ENCODE results near the gene LRCH1. TPM values are rescaled to one million over a fixed set of nuclear protein-coding genes. Genes with fewer than 3 reads are reported as not detected.

LRCH1 gene
- total RNA-seq, 6 experiments from 2014 or later, result 11.3 to 13.9 (median 12.5) TPM

DNA sequence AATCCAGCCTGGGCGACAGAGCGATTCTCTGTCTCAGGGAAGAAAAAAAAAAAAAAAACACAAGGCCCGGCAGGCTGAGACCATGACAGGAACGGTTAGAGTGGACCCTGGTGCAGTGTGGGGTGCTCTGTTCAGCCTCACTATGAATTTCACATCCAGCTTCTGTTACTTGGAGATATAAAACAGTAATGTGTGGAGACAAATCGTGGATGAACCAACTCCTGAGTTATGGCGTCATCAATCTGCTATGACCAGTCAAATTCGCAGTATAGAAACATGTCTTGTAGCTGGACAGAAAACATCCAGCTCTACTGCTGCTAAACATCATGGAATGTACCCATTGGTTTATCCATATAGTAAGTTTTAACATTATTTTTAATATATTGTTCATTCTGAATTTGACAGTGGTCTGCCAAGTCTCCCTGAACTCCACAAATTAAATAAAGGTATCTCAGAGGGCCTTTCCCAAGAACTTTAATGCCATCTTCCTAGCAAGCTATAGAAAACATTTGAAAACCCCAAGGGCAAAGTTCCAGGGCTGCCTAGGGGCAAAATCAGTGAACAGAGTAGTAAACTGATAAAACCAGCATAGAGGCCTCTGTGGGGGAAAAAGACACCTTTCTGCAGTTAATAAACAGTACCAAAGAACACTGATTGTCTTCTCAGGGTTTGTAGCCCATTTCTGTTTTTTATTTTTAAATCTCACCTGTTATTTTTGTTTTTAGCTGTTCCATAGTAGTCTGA, 75.8 kb downstream of the LRCH1 start:
- Mint-ChIP-seq H3K36me3 (ENCODE audit: low read depth) (peaks cover 9% of the 10 kb centered on the region), H3K27me3 (ENCODE audit: insufficient read depth) (no peaks in the 10 kb centered on the region; the same call in 1 of the 2 replicates), H3K9me3 (no peaks in the 10 kb centered on the region), H3K27ac (no peak overlapping the region), H3K4me3 (no peak overlapping the region), H3K4me1 (ENCODE audit: low read depth) (peaks cover 64% of the 10 kb centered on the region)
- TF ChIP-seq, protein P1, sequence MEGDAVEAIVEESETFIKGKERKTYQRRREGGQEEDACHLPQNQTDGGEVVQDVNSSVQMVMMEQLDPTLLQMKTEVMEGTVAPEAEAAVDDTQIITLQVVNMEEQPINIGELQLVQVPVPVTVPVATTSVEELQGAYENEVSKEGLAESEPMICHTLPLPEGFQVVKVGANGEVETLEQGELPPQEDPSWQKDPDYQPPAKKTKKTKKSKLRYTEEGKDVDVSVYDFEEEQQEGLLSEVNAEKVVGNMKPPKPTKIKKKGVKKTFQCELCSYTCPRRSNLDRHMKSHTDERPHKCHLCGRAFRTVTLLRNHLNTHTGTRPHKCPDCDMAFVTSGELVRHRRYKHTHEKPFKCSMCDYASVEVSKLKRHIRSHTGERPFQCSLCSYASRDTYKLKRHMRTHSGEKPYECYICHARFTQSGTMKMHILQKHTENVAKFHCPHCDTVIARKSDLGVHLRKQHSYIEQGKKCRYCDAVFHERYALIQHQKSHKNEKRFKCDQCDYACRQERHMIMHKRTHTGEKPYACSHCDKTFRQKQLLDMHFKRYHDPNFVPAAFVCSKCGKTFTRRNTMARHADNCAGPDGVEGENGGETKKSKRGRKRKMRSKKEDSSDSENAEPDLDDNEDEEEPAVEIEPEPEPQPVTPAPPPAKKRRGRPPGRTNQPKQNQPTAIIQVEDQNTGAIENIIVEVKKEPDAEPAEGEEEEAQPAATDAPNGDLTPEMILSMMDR (IDR thresholded peaks at IDR 0.05), result no peak
- DNase-seq, result no peak

DNA sequence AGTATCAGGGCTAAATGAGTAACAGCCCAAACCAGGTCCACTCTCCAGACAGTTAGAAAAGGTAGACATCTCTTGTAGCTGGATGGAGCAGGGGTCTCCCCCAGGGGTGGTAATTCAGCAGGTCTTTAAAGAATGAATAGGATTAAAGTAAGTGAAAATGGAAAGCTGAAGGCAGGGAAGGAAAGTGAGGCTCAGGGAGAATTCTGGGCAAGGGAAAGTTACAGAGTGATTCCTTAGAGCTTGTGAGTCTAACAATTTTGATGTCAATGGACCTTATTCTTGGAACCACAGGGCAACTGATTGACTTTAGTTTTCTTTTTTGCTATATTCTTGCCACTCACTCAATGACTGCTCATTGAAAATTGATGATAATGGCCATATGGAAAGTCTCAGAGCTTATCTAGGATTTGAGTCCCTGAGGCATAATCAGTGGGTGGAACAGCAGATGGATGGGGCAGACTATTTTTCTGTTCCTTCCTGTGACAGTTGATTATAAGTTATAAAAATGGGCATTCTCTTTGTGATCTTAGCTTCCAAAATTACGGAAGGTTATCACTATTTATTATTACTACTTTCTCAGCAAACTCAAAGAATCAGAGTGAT, 76.9 kb downstream of the LRCH1 start:
- Mint-ChIP-seq H3K9me3 (no peaks in the 10 kb centered on the region), H3K36me3 (ENCODE audit: low read depth) (peaks cover 15% of the 10 kb centered on the region), H3K4me1 (ENCODE audit: low read depth) (peaks cover 74% of the 10 kb centered on the region), H3K27ac (no peak overlapping the region), H3K27me3 (ENCODE audit: insufficient read depth) (no peaks in the 10 kb centered on the region; the same call in 1 of the 2 replicates), H3K4me3 (no peak overlapping the region)
- TF ChIP-seq, protein P1 (IDR thresholded peaks at IDR 0.05), result no peak
- no peak for DNase-seq

DNA sequence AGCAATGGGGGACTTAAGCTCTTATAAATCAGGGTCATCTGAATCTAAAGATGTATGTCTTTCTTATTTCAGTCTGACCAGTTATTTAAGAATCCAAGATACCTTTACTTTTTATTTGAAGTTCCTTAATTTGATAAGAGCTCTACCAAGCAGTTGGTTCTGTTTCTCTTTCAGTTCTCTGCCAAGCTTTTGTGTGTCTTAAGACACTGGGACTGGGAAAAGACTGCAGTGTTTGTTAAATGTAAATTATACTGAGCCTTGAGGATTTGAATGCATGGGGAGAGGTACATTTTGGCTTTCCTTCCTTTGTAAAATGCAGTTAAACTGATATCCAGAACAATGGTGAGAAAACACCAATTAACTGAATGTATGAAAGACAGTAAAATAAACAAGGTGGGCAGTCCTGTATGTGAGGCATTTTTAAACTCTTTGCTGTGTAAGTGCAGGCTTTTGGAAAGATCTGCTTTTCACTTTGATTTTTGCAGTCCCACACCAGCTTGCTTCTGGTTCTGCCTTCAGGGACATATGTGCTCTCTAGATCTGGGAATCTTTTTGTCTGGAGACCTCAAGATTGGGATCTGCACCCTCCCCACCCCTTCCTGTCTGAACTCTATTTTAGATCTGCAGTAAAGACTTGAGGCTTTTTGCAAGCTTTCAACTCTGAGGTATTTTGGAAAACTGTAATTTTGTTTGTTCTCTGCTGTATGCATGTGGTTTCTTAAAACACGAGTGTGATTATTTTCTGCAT, 77.6 kb downstream of the LRCH1 start:
- Mint-ChIP-seq H3K36me3 (ENCODE audit: low read depth) (peaks cover 15% of the 10 kb centered on the region), H3K27ac (0 out of 2 replicates have a peak overlapping the region, but pooled peaks have one; percentile 24), H3K27me3 (ENCODE audit: insufficient read depth) (no peaks in the 10 kb centered on the region; the same call in 1 of the 2 replicates), H3K4me1 (ENCODE audit: low read depth) (peaks cover 74% of the 10 kb centered on the region), H3K4me3 (no peak overlapping the region), H3K9me3 (no peaks in the 10 kb centered on the region)
- TF ChIP-seq, protein P1 (IDR thresholded peaks at IDR 0.05), result no peak
- DNase-seq, result no peak

DNA sequence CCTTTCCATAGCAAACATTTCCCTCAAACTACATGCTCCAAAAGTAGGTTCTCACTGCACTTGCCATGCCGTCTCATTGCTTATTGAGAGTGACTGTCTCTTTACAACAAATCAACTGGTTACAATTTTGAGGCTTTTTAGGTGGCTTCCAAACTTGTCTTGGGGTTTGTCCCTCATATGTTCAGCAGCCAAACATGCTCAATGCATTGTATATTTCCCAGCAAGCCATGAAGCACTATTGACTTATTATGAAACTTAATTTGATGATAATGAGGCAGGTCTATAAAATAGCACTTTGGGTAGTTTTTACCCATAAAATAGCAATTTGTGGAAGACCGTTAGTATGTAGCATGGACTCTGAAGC, 78.2 kb downstream of the LRCH1 start:
- TF ChIP-seq, protein P1 (IDR thresholded peaks at IDR 0.05), result no peak
- Mint-ChIP-seq H3K9me3 (no peaks in the 10 kb centered on the region), H3K36me3 (ENCODE audit: low read depth) (peaks cover 15% of the 10 kb centered on the region), H3K27ac (no peak overlapping the region), H3K4me1 (ENCODE audit: low read depth) (peaks cover 74% of the 10 kb centered on the region), H3K4me3 (no peak overlapping the region), H3K27me3 (ENCODE audit: insufficient read depth) (no peaks in the 10 kb centered on the region; the same call in 1 of the 2 replicates)
- DNase-seq, result no peak

DNA sequence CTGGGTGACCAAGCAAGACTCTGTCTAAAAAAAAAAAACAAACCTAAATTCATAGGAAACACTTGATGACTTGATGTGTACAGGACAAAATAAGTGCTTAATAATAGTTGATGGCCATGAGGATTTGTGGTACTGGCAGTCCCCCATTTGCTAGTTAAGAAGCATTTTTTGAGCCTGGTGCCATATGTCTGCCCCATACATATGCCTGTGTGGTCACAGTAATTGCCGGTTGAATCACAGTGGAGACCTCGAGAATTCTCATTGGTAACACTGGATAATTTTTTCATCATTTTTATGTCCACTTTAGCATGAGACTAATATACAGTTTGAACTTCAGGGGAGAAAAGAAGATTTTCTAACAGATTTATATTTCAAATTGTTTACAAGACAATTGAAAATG, 79.2 kb downstream of the LRCH1 start:
- H3K4me3 Mint-ChIP-seq, result no peak overlapping the region
- H3K9me3 Mint-ChIP-seq, result no peaks in the 10 kb centered on the region
- H3K27me3 Mint-ChIP-seq (ENCODE audit: insufficient read depth), result no peaks in the 10 kb centered on the region; the same call in 1 of the 2 replicates
- peaks cover 67% of the 10 kb centered on the region for H3K4me1 Mint-ChIP-seq (ENCODE audit: low read depth)
- TF ChIP-seq, protein P1 (IDR thresholded peaks at IDR 0.05), result no peak
- DNase-seq, result no peak
- peak overlapping the region; percentile 28; the same call in 1 of the 2 replicates for H3K27ac Mint-ChIP-seq
- peaks cover 15% of the 10 kb centered on the region for H3K36me3 Mint-ChIP-seq (ENCODE audit: low read depth)
